ENCODE measurements around the gene BAG3. TPM values are rescaled to one million over a fixed set of nuclear protein-coding genes. Genes with fewer than 3 reads are reported as not detected.

The BAG3 gene
- total and polyA plus RNA-seq, 2 of the 8 experiments (the other 6 are each of a cell fraction or from before 2014, with no cell fraction given), result 3.5 to 13.3 TPM

DNA sequence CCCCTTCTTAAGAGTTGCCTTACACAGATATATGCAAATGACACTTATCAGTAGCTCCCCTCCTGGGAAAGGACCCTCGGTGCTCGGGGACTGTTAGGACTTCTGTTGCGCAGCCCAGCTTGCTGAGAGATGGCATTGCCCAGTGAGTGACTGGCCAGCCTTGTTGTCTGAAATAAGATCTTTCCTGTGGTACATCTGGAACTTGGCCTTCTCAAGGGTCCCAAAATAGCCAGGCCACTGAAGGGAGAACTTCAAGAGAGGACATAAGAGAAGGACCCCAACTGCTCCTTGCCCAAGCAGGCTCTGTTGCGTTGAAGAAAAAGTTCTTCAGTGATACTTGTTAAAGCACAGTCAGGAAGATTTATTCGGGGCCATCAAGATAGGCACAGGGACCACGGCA, 17.3 kb downstream of the BAG3 start:
- Histone ChIP-seq H3K9me3 (ENCODE audit: insufficient read depth in 2 of 2, low read depth in 1 of 2, low read length in 1 of 2) (no peaks in the 10 kb centered on the region), H3K27me3 (replicated peaks in 1 of 4; ENCODE audit: control insufficient read depth in 3 of 4, extremely low read depth in 1 of 4, insufficient read depth in 3 of 4, low read length in 3 of 4) (no peaks in the 10 kb centered on the region), H3K14ac (ENCODE audit: insufficient read length) (no peak overlapping the region), H3K4me1 (replicated peaks in 1 of 4; ENCODE audit: control insufficient read depth in 3 of 4, insufficient read depth in 4 of 4, low read length in 3 of 4) (peaks cover 10 to 17% (median 13%) of the 10 kb centered on the region in 4 experiments), H3K4me3 (ENCODE audit: extremely low read depth in 1 of 4, insufficient read depth in 2 of 4, low read depth in 3 of 4, low read length in 4 of 4) (no peak overlapping the region), H3K9ac (replicated peaks in 1 of 4; ENCODE audit: extremely low read depth in 1 of 4, low read depth in 3 of 4, low read length in 3 of 4) (no peak overlapping the region), H3K4me2 (ENCODE audit: insufficient read depth in 1 of 2, low read depth in 2 of 2, low read length in 2 of 2) (no peak overlapping the region), H4K5ac (ENCODE audit: insufficient read length, low read depth, low read length) (no peak overlapping the region), H4K91ac (replicated peaks; ENCODE audit: insufficient read length, low read length) (no peak overlapping the region), H4K8ac (ENCODE audit: extremely low read depth, insufficient read depth, low read length) (no peak overlapping the region), H2BK5ac (ENCODE audit: low read depth, low read length) (no peak overlapping the region), H2BK12ac (ENCODE audit: low read depth, low read length) (no peak overlapping the region; the same call in 1 of the 2 replicates), H3K18ac (ENCODE audit: extremely low read depth, low read length) (no peak overlapping the region), H2BK120ac (replicated peaks; ENCODE audit: low read depth, low read length) (no peak overlapping the region), H3K23me2 (ENCODE audit: low read depth, low read length) (no peaks in the 10 kb centered on the region), H3K27ac (ENCODE audit: low read depth, low read length) (no peak overlapping the region), H3K36me3 (ENCODE audit: control insufficient read depth in 2 of 4, insufficient read depth in 4 of 4, low read length in 3 of 4) (peaks cover 0 to 8% (median 2%) of the 10 kb centered on the region in 4 experiments; a peak in 5 of 8 replicates), H2AK5ac (ENCODE audit: low read depth, low read length) (no peak overlapping the region), H2BK15ac (ENCODE audit: low read length) (no peak overlapping the region), H3K23ac (ENCODE audit: insufficient read length) (no peak overlapping the region), H3K4ac (replicated peaks; ENCODE audit: insufficient read length, low read depth, low read length) (no peak overlapping the region), H2BK20ac (ENCODE audit: low read length) (no peak overlapping the region), H4K20me1 (replicated peaks in 1 of 2; ENCODE audit: control insufficient read depth in 1 of 2, insufficient read depth in 2 of 2, low read length in 2 of 2) (no peaks in the 10 kb centered on the region), H3K56ac (replicated peaks; ENCODE audit: insufficient read length, low read depth, low read length) (no peak overlapping the region), H3K79me1 (ENCODE audit: low read depth, low read length) (peaks cover 8% of the 10 kb centered on the region), H2AFZ (ENCODE audit: low read length) (no peak overlapping the region), H3K79me2 (ENCODE audit: control insufficient read depth in 1 of 2, insufficient read depth in 2 of 2, low read length in 2 of 2) (peaks cover 0 to 3% of the 10 kb centered on the region in 2 experiments; a peak in 1 of 4 replicates)
- 90% methylated on average over 6 of the region's 6 CpGs; no CpG with 5 or more reads in 1 of the 2 experiments for WGBS, 2 experiments (ENCODE audit: extremely low coverage in 1 of 2, insufficient coverage in 1 of 2, insufficient read length in 1 of 2, insufficient replicate concordance in 2 of 2, low coverage in 1 of 2, low lambda C conversion rate in 2 of 2, missing lambda C conversion rate in 1 of 2)
- ChIA-PET POLR2A (ENCODE audit: partially characterized antibody) (interaction anchor here (0.9 to 2.5 kb wide), 2 partner anchors 11 to 71 kb away, joined by 3 to 5 read pairs; partner anchors contain the start of gene TIAL1), CTCF (ENCODE audit: partially characterized antibody) (interaction anchor here (0.7 to 2.1 kb wide), 6 partner anchors 10 to 148 kb away, joined by 3 to 5 read pairs (median 3); no protein-coding TSS in a partner anchor)
- DNase-seq (ENCODE audit: low read depth in 1 of 2, low spot score in 2 of 2) (no peak), FAIRE-seq (no peak)
- no peak for TF ChIP-seq SP1 (IDR thresholded peaks at IDR 0.05; ENCODE audit: low read depth, low read length)
- TF ChIP-seq CHD2 (IDR thresholded peaks at IDR 0.05; ENCODE audit: low read length), result no peak
- no peak for TF ChIP-seq RFX5 (IDR thresholded peaks at IDR 0.05; ENCODE audit: borderline replicate concordance, low read depth, low read length)
- TF ChIP-seq, protein P1, sequence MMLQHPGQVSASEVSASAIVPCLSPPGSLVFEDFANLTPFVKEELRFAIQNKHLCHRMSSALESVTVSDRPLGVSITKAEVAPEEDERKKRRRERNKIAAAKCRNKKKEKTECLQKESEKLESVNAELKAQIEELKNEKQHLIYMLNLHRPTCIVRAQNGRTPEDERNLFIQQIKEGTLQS (IDR thresholded peaks at IDR 0.05; ENCODE audit: insufficient read depth, low read depth, low read length), result no peak
- TF ChIP-seq SP4 (IDR thresholded peaks at IDR 0.05; ENCODE audit: low read length), result no peak
- no peak for TF ChIP-seq POU5F1 (IDR thresholded peaks at IDR 0.05; ENCODE audit: low read depth, low read length)
- no peak for TF ChIP-seq HDAC2 (IDR thresholded peaks at IDR 0.05; ENCODE audit: borderline replicate concordance in 1 of 2, low read depth in 2 of 2, low read length in 2 of 2)
- TF ChIP-seq SIRT6 (IDR thresholded peaks at IDR 0.05; ENCODE audit: low read length), result no peak
- no peak for TF ChIP-seq SIX5 (IDR thresholded peaks at IDR 0.05; ENCODE audit: low read depth, low read length)
- no peak for TF ChIP-seq RAD21 (IDR thresholded peaks at IDR 0.05 in 1 of 2, conservative IDR thresholded peaks at IDR 0.05 in 1 of 2; ENCODE audit: low read depth in 2 of 2, low read length in 2 of 2)
- TF ChIP-seq GABPA (IDR thresholded peaks at IDR 0.05; ENCODE audit: borderline replicate concordance, insufficient read depth, low read length), result no peak

Data from H1 (cell line).